C4-2B (cell line): ENCODE measurements around the gene MEGF10.

Source experiments
- ZFX ChIP-seq: fragments of 450-650 bp; IDR thresholded peaks from 2 replicates; pipeline ENCODE4 v1.6.1; 2017
- TF ChIP-seq, protein P1 (sequence below): fragments of 450-650 bp; conservative IDR thresholded peaks from 2 replicates; pipeline ENCODE4 v1.5.1; 2017; ENCODE audit warnings: mild to moderate bottlenecking

GRCh38 chr5:127335381-127335780 lies 44.8 kb downstream of the MEGF10 start:
- TF ChIP-seq, protein P1, sequence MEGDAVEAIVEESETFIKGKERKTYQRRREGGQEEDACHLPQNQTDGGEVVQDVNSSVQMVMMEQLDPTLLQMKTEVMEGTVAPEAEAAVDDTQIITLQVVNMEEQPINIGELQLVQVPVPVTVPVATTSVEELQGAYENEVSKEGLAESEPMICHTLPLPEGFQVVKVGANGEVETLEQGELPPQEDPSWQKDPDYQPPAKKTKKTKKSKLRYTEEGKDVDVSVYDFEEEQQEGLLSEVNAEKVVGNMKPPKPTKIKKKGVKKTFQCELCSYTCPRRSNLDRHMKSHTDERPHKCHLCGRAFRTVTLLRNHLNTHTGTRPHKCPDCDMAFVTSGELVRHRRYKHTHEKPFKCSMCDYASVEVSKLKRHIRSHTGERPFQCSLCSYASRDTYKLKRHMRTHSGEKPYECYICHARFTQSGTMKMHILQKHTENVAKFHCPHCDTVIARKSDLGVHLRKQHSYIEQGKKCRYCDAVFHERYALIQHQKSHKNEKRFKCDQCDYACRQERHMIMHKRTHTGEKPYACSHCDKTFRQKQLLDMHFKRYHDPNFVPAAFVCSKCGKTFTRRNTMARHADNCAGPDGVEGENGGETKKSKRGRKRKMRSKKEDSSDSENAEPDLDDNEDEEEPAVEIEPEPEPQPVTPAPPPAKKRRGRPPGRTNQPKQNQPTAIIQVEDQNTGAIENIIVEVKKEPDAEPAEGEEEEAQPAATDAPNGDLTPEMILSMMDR: no peak
- TF ChIP-seq ZFX: no peak
